Kidney tubule cell (primary cell): Measurements from ENCODE around the gene L3MBTL3.

ENCODE experiments used
- DNase-seq: peaks from one replicate; pipeline ENCODE4 v3.0.0-alpha.2; 2018; ENCODE audit warnings: low spot score

Gene L3MBTL3

GRCh38 chr6:130183271-130184222, 165.2 kb downstream of the L3MBTL3 start:
- no peak for DNase-seq

- no peak for DNase-seq
Observed at GRCh38 chr6:130185658-130186057, 167.3 kb downstream of the L3MBTL3 start.

- DNase-seq = no peak
Observed at GRCh38 chr6:130187335-130188206, 169.2 kb downstream of the L3MBTL3 start.

GRCh38 chr6:130188207-130188899, 170.0 kb downstream of the L3MBTL3 start:
- no peak for DNase-seq

- no peak for DNase-seq
Observed at GRCh38 chr6:130189531-130190397, 171.4 kb downstream of the L3MBTL3 start.
